HFFc6 (cell line): Measurements from ENCODE around the gene GREB1. TPM values are rescaled to one million over a fixed set of nuclear protein-coding genes. Genes with fewer than 3 reads are reported as not detected.

Experiments used
- DNase-seq: peaks from one replicate; pipeline ENCODE4 v3.0.0-alpha.2; 2018
- H3K27ac Mint-ChIP-seq: 2 replicates; pipeline ENCODE4 v1.8.0; 2020; ENCODE audit warnings: mild to moderate bottlenecking, mixed read lengths
- H3K27me3 Mint-ChIP-seq: 2 replicates; pipeline ENCODE4 v1.8.0; 2021; ENCODE audit warnings: mild to moderate bottlenecking, moderate library complexity, mixed read lengths; ENCODE audit not compliant: insufficient read depth
- H3K36me3 Mint-ChIP-seq: 2 replicates; pipeline ENCODE4 v1.8.0; 2021; ENCODE audit warnings: low read depth, mixed read lengths
- H3K4me1 Mint-ChIP-seq: 2 replicates; pipeline ENCODE4 v1.8.0; 2020; ENCODE audit warnings: low read depth, mixed read lengths
- H3K4me3 Mint-ChIP-seq: 2 replicates; pipeline ENCODE4 v1.8.0; 2020; ENCODE audit warnings: mild to moderate bottlenecking, moderate library complexity, mixed read lengths
- H3K9me3 Mint-ChIP-seq: 2 replicates; pipeline ENCODE4 v1.8.0; 2020; ENCODE audit warnings: mild to moderate bottlenecking, mixed read lengths
- long read RNA-seq: library from polyadenylated mRNA; unstranded; transcript quantifications from one replicate; pipeline ENCODE4 v2.0.0, GENCODE V29; 2019
- total RNA-seq, 6 experiments: library from RNA; stranded (reverse); fragmentation: NEBNext Ultra II Directional; extraction: Animal tissue kit (Norgen Biotek cat#: 25700); gene quantifications; 2 replicates in 1 of 6; 3 replicates in 5 of 6; pipeline ENCODE4 v1.2.3, GENCODE V29; 2021
- TF ChIP-seq, protein P1 (sequence below): fragments of 200-600 bp; sonication (generic); IDR thresholded peaks from 2 replicates; pipeline ENCODE4 v1.5.0; 2021; ENCODE audit warnings: antibody characterized with exemption, mild to moderate bottlenecking

The GREB1 gene
- under 1 TPM in 3 of 6 experiments, not detected in 3; 0.07 to 0.11 (median 0.09) TPM for total RNA-seq
- long read RNA-seq, result 0 reads

GRCh38 chr2:11533278-11534070 is at the start of gene GREB1:
GREB1 (plus strand) TSS chr2:11534045; CDS start chr2:11556615, 22,570 bp downstream.
- TF ChIP-seq, protein P1, sequence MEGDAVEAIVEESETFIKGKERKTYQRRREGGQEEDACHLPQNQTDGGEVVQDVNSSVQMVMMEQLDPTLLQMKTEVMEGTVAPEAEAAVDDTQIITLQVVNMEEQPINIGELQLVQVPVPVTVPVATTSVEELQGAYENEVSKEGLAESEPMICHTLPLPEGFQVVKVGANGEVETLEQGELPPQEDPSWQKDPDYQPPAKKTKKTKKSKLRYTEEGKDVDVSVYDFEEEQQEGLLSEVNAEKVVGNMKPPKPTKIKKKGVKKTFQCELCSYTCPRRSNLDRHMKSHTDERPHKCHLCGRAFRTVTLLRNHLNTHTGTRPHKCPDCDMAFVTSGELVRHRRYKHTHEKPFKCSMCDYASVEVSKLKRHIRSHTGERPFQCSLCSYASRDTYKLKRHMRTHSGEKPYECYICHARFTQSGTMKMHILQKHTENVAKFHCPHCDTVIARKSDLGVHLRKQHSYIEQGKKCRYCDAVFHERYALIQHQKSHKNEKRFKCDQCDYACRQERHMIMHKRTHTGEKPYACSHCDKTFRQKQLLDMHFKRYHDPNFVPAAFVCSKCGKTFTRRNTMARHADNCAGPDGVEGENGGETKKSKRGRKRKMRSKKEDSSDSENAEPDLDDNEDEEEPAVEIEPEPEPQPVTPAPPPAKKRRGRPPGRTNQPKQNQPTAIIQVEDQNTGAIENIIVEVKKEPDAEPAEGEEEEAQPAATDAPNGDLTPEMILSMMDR, result no peak
- peak; percentile 5 for DNase-seq
- no peaks in the 10 kb centered on the region for H3K36me3 Mint-ChIP-seq
- no peak within 1 kb of the TSS for H3K4me3 Mint-ChIP-seq
- peaks cover 19% of the 10 kb centered on the region for H3K27me3 Mint-ChIP-seq
- H3K9me3 Mint-ChIP-seq, result no peaks in the 10 kb centered on the region
- H3K27ac Mint-ChIP-seq, result no peak within 1 kb of the TSS
- peaks cover 20% of the 10 kb centered on the region for H3K4me1 Mint-ChIP-seq

GRCh38 chr2:11488809-11489208 is 45.0 kb upstream of the GREB1 start:
- TF ChIP-seq, protein P1, result no peak
- H3K4me1 Mint-ChIP-seq, result no peaks in the 10 kb centered on the region
- peaks cover 4% of the 10 kb centered on the region for H3K9me3 Mint-ChIP-seq
- H3K27me3 Mint-ChIP-seq, result peaks cover 29% of the 10 kb centered on the region
- no peak for DNase-seq
- H3K4me3 Mint-ChIP-seq, result no peak overlapping the region
- H3K27ac Mint-ChIP-seq, result no peak overlapping the region
- H3K36me3 Mint-ChIP-seq, result no peaks in the 10 kb centered on the region

- no peak for DNase-seq
- H3K4me3 Mint-ChIP-seq, result no peak overlapping the region
- H3K27ac Mint-ChIP-seq, result no peak overlapping the region
- peaks cover 27% of the 10 kb centered on the region for H3K27me3 Mint-ChIP-seq
- no peaks in the 10 kb centered on the region for H3K36me3 Mint-ChIP-seq
- H3K4me1 Mint-ChIP-seq, result no peaks in the 10 kb centered on the region
- TF ChIP-seq, protein P1, result no peak
- peaks cover 4% of the 10 kb centered on the region for H3K9me3 Mint-ChIP-seq
These were observed 43.7 kb upstream of the GREB1 start for GRCh38 chr2:11490194-11490593.

- Mint-ChIP-seq H3K27ac (no peak overlapping the region), H3K4me1 (no peaks in the 10 kb centered on the region), H3K4me3 (no peak overlapping the region), H3K9me3 (peaks cover 4% of the 10 kb centered on the region), H3K27me3 (peaks cover 25% of the 10 kb centered on the region), H3K36me3 (no peaks in the 10 kb centered on the region)
- no peak for DNase-seq
- TF ChIP-seq, protein P1, result no peak
These were observed 42.4 kb upstream of the GREB1 start for GRCh38 chr2:11491348-11491933.

GRCh38 chr2:11492244-11492643 is 41.6 kb upstream of the GREB1 start:
- H3K27me3 Mint-ChIP-seq, result peaks cover 25% of the 10 kb centered on the region
- H3K36me3 Mint-ChIP-seq, result no peaks in the 10 kb centered on the region
- TF ChIP-seq, protein P1, result no peak
- H3K4me3 Mint-ChIP-seq, result no peak overlapping the region
- no peak overlapping the region for H3K27ac Mint-ChIP-seq
- DNase-seq, result no peak
- peaks cover 4% of the 10 kb centered on the region for H3K9me3 Mint-ChIP-seq
- H3K4me1 Mint-ChIP-seq, result no peaks in the 10 kb centered on the region
